ENCODE measurements around the gene TSPAN2.

TSPAN2 gene

GRCh38 chr1:115073298-115074087, 15.8 kb downstream of the TSPAN2 start:
- DNase-seq = no peak

GRCh38 chr1:115071012-115071664, 18.2 kb downstream of the TSPAN2 start:
- no peak for DNase-seq

GRCh38 chr1:115069659-115070308, 19.5 kb downstream of the TSPAN2 start:
- DNase-seq = peak; percentile 44

- no peak for DNase-seq
These were observed 20.3 kb downstream of the TSPAN2 start for GRCh38 chr1:115068826-115069585.

- peak; percentile 81 for DNase-seq
These were observed 22.0 kb downstream of the TSPAN2 start for GRCh38 chr1:115067161-115067859.

GRCh38 chr1:115065021-115065420, 24.3 kb downstream of the TSPAN2 start:
- DNase-seq = no peak

- DNase-seq = no peak
These were observed 24.8 kb downstream of the TSPAN2 start for GRCh38 chr1:115064461-115064860.

GRCh38 chr1:115063228-115063901, 25.9 kb downstream of the TSPAN2 start:
- DNase-seq = no peak

GRCh38 chr1:115062542-115063004, 26.7 kb downstream of the TSPAN2 start:
- DNase-seq = peak; percentile 32

- DNase-seq = no peak
These were observed 28.8 kb downstream of the TSPAN2 start for GRCh38 chr1:115060501-115060900.

GRCh38 chr1:115059316-115059715, 30.0 kb downstream of the TSPAN2 start:
- DNase-seq = peak; percentile 46

- no peak for DNase-seq
These were observed 31.5 kb downstream of the TSPAN2 start for GRCh38 chr1:115057661-115058254.

- peak; percentile 88 for DNase-seq
These were observed 32.9 kb downstream of the TSPAN2 start for GRCh38 chr1:115056395-115056798.

- peak; percentile 39 for DNase-seq
These were observed 36.7 kb downstream of the TSPAN2 start for GRCh38 chr1:115052454-115053083.

- DNase-seq = no peak
These were observed 37.5 kb downstream of the TSPAN2 start for GRCh38 chr1:115051850-115052249.

GRCh38 chr1:115046751-115047150, 42.6 kb downstream of the TSPAN2 start:
- no peak for DNase-seq

- DNase-seq = peak; percentile 15
These were observed 47.6 kb downstream of the TSPAN2 start for GRCh38 chr1:115041654-115042053.

- DNase-seq = no peak
These were observed 48.8 kb downstream of the TSPAN2 start for GRCh38 chr1:115040501-115040900.

GRCh38 chr1:115036814-115037507, 52.3 kb downstream of the TSPAN2 start:
- DNase-seq = no peak

GRCh38 chr1:115035652-115036051, 53.7 kb downstream of the TSPAN2 start:
- DNase-seq = no peak
